Measurements from ENCODE around the gene ARSI.

ARSI gene

DNA sequence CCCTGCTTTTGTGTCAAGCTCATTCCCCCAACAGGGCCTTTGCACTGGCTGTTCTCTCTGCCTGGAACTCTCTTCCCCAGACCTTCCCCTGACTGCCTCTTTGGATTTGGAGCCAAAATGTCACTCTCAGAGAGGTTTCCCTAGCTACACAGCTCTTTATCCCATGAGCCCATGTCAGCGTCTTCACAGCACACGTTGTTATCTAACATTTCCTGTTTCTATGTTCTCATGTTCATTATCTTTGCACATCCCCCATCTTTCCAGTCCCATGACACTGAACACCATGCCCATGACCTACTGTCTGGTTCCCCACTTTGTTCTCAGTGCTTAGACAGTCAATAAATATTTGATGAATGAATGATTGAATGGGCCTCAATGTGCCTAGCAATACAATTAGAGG lies 26.3 kb upstream of the ARSI start:
- H3K4me3 ChIP-seq (ENCODE audit: control insufficient read depth, low read depth, low read length), result no peak overlapping the region
- TF ChIP-seq, protein P1, sequence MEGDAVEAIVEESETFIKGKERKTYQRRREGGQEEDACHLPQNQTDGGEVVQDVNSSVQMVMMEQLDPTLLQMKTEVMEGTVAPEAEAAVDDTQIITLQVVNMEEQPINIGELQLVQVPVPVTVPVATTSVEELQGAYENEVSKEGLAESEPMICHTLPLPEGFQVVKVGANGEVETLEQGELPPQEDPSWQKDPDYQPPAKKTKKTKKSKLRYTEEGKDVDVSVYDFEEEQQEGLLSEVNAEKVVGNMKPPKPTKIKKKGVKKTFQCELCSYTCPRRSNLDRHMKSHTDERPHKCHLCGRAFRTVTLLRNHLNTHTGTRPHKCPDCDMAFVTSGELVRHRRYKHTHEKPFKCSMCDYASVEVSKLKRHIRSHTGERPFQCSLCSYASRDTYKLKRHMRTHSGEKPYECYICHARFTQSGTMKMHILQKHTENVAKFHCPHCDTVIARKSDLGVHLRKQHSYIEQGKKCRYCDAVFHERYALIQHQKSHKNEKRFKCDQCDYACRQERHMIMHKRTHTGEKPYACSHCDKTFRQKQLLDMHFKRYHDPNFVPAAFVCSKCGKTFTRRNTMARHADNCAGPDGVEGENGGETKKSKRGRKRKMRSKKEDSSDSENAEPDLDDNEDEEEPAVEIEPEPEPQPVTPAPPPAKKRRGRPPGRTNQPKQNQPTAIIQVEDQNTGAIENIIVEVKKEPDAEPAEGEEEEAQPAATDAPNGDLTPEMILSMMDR (IDR thresholded peaks at IDR 0.05; ENCODE audit: control insufficient read depth, insufficient read depth, low read depth, low read length, missing control alignments), result no peak
- DNase-seq (ENCODE audit: low read depth), result no peak

DNA sequence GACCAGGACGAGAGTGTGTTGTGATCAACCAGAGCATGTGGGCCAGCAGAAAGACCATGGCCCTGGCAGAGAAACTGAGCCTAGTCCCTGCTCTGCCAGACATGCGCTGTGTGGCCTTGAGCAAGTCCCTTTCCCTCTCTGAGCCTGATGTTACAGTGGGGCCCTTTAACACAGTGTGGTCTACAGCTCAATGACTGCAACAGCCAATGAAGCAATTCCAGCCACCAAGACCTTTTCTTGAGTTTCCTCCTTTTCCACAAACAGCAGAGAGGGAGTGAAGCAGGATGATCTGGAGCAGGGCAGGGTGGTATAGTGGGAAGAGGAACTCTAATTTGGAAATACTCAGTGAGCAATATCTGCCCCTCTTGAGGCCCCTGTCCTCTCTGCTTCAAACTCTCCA lies 25.8 kb upstream of the ARSI start:
- no peak overlapping the region for H3K4me3 ChIP-seq (ENCODE audit: control insufficient read depth, low read depth, low read length)
- DNase-seq (ENCODE audit: low read depth), result no peak
- TF ChIP-seq, protein P1 (IDR thresholded peaks at IDR 0.05; ENCODE audit: control insufficient read depth, insufficient read depth, low read depth, low read length, missing control alignments), result no peak

DNA sequence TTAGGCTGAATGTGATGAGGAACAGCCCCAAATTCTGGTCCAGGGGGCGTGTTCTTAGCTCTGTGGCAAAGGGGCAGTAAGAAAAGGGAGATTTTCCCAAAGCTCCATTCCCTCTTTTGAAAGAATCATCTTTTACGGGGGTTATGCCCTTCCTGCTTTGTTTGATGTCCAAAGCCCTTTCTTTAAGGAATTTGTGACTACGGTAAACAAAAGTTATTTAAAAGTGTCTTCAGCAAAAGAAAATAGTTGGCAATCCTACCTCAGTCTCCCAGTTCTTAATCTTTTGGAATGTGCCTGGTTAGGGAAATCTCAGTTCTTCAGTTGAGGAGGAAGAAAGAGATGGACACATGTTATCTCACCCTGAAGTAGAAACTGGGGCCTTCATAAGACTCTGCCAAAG lies 24.4 kb upstream of the ARSI start:
- H3K4me3 ChIP-seq (ENCODE audit: control insufficient read depth, low read depth, low read length), result no peak overlapping the region
- no peak for DNase-seq (ENCODE audit: low read depth)
- TF ChIP-seq, protein P1 (IDR thresholded peaks at IDR 0.05; ENCODE audit: control insufficient read depth, insufficient read depth, low read depth, low read length, missing control alignments), result no peak

DNA sequence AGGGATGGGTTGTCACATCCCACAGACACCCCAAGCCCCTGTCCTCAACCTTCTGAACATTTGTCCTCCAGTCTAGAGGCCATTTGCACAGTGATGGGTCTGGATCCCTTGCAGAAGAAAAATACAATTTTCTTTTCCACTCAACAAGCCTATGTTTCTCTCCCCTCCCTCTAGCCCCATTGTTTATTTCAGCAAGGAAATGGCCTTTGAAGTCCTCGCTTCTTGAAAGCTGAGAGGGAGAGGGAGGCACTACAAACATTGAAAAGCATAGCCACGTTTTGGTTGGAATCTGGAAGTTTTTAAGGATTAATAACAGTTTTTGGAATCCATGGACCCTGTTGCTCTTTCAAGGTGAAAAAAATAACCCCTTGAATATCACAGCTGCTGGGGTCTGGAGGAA lies 24.0 kb upstream of the ARSI start:
- no peak overlapping the region for H3K4me3 ChIP-seq (ENCODE audit: control insufficient read depth, low read depth, low read length)
- TF ChIP-seq, protein P1 (IDR thresholded peaks at IDR 0.05; ENCODE audit: control insufficient read depth, insufficient read depth, low read depth, low read length, missing control alignments), result no peak
- no peak for DNase-seq (ENCODE audit: low read depth)

DNA sequence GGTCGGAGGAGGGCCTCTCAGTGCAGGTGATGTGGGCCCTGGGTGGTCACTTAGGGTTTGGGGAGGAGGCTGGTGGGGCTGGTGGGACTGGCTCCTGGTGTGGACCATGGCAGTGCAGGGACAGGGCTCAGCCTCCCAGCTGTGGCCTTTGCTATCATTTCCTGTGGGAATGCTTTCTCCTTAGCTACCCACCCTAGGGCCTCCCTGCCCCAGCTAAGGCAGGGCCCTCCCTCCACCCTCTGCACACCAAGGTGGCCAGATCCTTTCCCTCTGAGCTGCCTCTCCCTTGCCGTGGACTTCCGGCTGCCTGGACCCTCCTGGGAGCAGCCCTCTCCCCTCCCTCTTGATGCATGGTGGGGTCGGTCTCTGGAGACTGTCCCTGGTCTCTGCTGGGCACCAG lies 22.7 kb upstream of the ARSI start:
- TF ChIP-seq, protein P1 (IDR thresholded peaks at IDR 0.05; ENCODE audit: control insufficient read depth, insufficient read depth, low read depth, low read length, missing control alignments), result no peak
- DNase-seq (ENCODE audit: low read depth), result no peak
- H3K4me3 ChIP-seq (ENCODE audit: control insufficient read depth, low read depth, low read length), result no peak overlapping the region

DNA sequence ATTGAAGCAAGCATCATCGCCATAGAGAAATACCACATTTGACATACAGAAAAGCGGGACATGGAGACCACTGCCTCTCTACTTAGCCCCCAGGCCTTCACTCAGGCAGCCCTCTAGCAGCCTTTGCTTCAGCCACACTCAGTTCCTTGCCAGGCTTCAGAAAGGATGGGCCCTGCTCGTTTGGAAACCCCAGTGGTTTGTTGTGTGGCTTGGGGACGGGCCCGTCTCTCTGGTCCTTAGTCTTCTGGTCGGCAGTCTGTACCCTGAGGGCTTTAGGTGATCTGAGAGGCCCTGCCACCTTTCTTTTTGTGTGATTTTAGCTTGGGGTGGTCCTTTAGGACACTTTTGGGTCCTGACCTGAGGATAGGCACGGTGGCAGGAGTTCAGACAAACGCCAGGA lies 21.1 kb upstream of the ARSI start:
- no peak for DNase-seq (ENCODE audit: low read depth)
- TF ChIP-seq, protein P1 (IDR thresholded peaks at IDR 0.05; ENCODE audit: control insufficient read depth, insufficient read depth, low read depth, low read length, missing control alignments), result no peak
- no peak overlapping the region for H3K4me3 ChIP-seq (ENCODE audit: control insufficient read depth, low read depth, low read length)

DNA sequence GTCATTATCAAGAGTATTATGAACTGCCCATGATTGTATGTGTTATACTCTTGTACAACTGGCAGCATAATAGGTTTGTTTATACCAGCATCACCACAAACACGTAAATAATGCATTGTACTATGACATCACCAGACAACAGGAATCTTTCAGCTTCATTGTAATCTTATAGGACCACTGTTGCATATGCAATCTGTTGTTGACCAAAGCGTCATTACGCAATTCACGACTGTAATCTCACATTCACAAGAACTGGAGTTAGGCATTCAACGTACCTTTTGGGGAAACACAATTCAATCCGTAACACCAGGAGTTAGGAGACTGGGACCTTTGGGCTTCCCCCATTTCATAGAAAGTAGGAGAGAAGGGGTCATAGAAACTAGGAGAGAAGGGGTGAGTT lies 20.4 kb upstream of the ARSI start:
- TF ChIP-seq, protein P1 (IDR thresholded peaks at IDR 0.05; ENCODE audit: control insufficient read depth, insufficient read depth, low read depth, low read length, missing control alignments), result no peak
- DNase-seq (ENCODE audit: low read depth), result no peak
- no peak overlapping the region for H3K4me3 ChIP-seq (ENCODE audit: control insufficient read depth, low read depth, low read length)

Data from AG09309 (cell line).